HUES6 (cell line): ENCODE measurements around the gene ARHGAP8.

ENCODE experiments used
- H3K27ac ChIP-seq: 2 replicates; pipeline ENCODE4 v1.7.0; 2013; ENCODE audit warnings: low read depth, mild to moderate bottlenecking, low read length, inconsistent platforms
- H3K27me3 ChIP-seq: 2 replicates; pipeline ENCODE4 v1.6.1; 2013; ENCODE audit warnings: low read length; ENCODE audit not compliant: control insufficient read depth, insufficient read depth
- H3K36me3 ChIP-seq: 2 replicates; pipeline ENCODE4 v1.6.1; 2013; ENCODE audit warnings: low read length; ENCODE audit not compliant: control insufficient read depth, insufficient read depth
- H3K4me1 ChIP-seq: 2 replicates; pipeline ENCODE4 v1.6.1; 2013; ENCODE audit warnings: low read length; ENCODE audit not compliant: control insufficient read depth, insufficient read depth
- H3K4me3 ChIP-seq: 2 replicates; pipeline ENCODE4 v1.5.1; 2013; ENCODE audit warnings: low read depth, low read length
- H3K9ac ChIP-seq: one replicate; pipeline ENCODE4 v1.6.1; 2013; ENCODE audit warnings: mild to moderate bottlenecking, low read length
- H3K9me3 ChIP-seq: 2 replicates; pipeline ENCODE4 v1.6.1; 2013; ENCODE audit warnings: low read depth, low read length; ENCODE audit not compliant: control insufficient read depth, insufficient read depth

ARHGAP8 gene

DNA sequence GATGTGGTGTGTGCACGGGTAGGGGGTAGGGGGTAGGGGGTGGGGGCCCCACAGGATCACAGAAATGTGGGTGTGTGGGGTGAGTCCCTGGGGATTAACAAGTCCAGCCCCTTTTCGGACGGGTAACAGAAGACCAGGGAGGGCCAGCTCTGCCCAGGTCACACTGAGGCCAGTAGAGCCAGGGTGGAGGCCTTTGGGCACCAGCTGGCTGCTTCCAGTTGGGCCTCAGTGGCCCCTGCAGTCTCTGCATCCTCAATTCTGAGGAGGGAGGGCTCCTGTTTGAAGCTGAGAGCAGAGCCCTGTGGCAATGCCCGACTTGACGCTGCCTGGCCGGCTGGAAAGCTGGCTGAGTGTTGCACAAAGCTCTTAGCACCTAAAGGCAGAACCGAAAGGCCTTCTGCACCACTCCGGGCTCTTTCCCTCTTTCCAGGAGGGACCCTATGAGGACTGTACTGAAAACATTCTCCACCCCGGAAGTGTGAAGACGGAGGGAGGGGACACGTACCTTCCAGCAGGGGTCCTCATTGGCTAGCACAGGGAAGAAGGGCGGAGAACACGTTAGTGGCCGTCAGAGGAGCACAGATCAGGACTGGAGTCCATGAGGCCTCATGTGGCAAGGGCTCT, 137.0 kb downstream of the ARHGAP8 start:
- Histone ChIP-seq H3K4me3 (no peak overlapping the region), H3K36me3 (peaks cover 53% of the 10 kb centered on the region), H3K9ac (no peak overlapping the region), H3K9me3 (no peaks in the 10 kb centered on the region), H3K4me1 (peaks cover 7% of the 10 kb centered on the region), H3K27ac (no peak overlapping the region), H3K27me3 (no peaks in the 10 kb centered on the region)

DNA sequence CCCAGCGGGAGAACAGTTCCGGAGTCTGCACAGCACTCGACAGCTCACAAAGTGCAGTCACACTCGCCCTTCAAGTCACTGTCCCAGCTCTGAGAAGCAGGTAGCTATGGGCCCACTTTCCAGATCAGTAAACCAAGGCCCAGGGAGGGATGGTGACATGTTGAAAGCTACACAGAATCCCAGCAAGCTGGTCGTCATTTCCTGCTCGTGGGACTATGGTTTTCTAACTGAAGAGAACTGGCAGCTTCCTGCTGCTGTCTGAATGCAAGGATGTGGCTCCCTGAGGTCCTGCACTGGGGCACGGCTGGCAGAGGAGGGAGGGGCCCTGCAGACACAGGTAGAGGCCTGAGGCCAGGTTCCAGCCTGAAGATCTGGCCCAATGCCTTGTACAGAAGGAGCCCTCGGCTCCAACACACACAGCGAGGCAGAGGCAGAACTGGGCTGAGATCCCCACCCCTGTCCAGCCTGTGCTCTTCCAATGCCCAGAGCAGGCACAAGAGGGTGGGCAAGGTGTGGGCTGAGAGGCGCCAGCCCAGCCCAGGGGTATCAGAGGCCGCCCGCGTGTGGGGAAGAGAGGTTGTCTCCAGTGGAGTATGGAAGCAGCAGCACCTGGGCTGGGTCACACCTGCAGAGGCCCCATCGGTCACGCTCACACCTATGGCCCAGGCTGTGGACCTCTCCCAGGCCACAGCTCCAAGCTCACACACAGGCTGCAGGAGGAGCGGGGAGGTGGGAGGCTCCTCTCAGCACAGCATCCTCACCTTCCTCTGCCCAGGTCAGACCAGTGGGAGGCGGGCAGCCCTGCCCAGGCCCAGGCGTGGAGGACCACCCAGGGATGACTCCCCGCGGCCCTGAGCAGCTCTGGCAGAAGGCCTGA, 138.3 kb downstream of the ARHGAP8 start:
- H3K27ac ChIP-seq: no peak overlapping the region
- H3K4me1 ChIP-seq: peaks cover 7% of the 10 kb centered on the region
- peaks cover 50% of the 10 kb centered on the region for H3K36me3 ChIP-seq
- no peak overlapping the region for H3K9ac ChIP-seq
- no peak overlapping the region for H3K4me3 ChIP-seq
- H3K9me3 ChIP-seq: no peaks in the 10 kb centered on the region
- H3K27me3 ChIP-seq: no peaks in the 10 kb centered on the region

DNA sequence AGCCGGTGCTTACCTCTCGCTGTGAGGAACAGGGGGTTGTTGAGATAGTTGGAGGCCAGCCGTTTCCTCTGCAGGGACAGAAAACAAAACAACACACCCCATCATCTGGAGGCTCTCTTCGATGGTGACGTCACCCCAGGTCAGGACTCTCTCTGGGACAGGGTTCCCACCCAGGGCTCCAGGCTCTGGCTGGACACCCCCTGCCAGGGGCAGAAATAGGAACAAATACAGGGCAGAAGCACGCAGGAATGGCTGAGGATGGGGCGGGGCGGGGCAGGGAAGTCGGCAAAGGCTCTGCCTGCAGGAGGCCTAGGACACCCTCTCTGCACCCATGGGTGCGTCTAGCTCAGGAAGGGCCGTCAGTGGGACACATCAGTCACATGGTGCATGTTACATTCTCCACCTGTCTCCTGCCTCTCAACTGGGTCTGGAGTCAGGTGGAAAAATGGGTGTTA, 138.9 kb downstream of the ARHGAP8 start:
- peaks cover 7% of the 10 kb centered on the region for H3K4me1 ChIP-seq
- no peak overlapping the region for H3K4me3 ChIP-seq
- H3K27me3 ChIP-seq: no peaks in the 10 kb centered on the region
- H3K9ac ChIP-seq: no peak overlapping the region
- H3K9me3 ChIP-seq: no peaks in the 10 kb centered on the region
- H3K36me3 ChIP-seq: peaks cover 49% of the 10 kb centered on the region
- no peak overlapping the region for H3K27ac ChIP-seq

DNA sequence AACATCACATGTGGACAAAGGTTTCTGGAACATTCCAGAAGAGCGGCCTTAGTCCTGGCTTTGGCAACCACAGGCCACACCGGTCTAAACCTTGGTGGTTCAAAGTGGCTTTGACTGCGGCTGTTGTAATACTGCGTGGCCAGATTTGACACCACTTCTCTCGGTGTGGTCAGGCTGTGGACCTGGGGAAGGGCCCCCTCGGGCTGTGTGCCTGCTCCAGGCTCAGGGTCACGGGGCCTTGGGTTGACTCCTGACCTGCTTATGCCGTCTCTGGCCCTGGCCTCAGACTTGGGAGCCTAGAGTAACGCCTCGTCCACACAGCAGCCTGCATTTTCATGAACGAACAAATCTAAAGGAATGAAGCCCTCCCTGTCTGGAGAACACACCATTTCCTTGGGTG, 139.4 kb downstream of the ARHGAP8 start:
- Histone ChIP-seq H3K4me1 (peaks cover 7% of the 10 kb centered on the region), H3K27ac (no peak overlapping the region), H3K4me3 (no peak overlapping the region), H3K27me3 (no peaks in the 10 kb centered on the region), H3K36me3 (peaks cover 49% of the 10 kb centered on the region), H3K9me3 (no peaks in the 10 kb centered on the region), H3K9ac (no peak overlapping the region)

DNA sequence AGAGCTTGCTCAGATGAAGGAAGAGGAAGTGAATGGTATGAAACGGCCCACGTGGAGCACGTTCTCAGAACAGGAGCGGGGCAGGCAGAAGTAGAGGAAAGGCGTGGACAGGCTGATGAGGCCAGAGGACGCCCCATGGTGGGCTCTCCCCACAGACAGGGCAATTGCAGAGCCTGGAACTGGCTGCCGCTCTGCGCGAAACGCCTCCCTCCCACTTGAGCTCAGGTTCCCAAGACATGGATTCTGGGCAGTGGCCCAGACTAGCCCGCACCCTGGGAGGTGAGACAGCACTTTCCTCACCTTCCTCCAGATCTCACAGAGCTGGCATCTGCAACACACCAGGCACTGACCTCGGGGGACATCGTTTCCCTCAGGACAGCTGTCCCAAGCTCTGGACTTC, 139.9 kb downstream of the ARHGAP8 start:
- no peaks in the 10 kb centered on the region for H3K27me3 ChIP-seq
- H3K36me3 ChIP-seq: peaks cover 46% of the 10 kb centered on the region
- H3K27ac ChIP-seq: no peak overlapping the region

DNA sequence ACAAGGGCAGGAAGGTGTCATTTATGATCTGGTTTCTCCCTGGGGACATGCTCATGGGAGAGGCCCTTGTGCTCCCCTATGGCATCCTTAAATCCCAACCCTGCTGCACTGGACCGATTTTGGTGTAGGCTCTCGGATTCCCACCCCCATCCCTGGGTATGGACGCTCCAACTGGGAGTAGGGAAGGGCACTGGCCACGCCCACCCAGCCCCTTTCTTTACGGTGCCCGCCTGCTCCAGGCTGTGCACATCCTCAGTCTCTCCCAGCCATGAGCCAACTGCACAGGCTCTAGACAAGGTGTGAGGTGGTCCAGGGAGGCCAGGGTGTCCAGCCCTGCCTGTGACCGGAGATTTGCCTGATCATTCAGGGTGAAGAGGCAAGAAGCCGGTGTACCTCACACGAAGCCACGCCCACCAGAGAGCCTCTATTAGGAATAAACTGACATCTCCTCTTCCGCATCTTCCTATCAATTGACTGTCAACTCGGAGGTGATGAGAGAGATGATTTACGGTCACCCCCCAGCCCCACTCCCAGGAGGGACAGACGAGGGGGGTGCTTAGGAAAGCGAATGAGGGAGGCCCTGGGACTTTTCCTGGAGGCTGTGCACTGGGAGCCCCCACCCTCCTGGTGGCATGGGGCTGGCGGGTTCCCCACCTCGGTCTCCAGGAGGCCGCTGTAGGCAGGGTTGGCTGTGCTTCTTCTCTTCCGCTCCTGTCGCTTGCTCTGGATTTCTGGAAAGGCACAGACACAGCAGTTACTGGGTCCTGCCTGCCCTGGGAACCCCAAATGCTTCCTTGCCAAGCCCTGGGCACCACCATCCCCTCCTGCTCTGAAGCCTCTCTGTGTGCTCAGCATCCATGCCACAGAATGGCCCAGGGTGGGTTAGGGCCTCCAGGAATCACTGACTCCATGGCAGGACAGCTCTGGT, 140.7 kb downstream of the ARHGAP8 start:
- no peaks in the 10 kb centered on the region for H3K9me3 ChIP-seq
- H3K36me3 ChIP-seq: peaks cover 45% of the 10 kb centered on the region
- peaks cover 7% of the 10 kb centered on the region for H3K4me1 ChIP-seq
- no peaks in the 10 kb centered on the region for H3K27me3 ChIP-seq
- no peak overlapping the region for H3K9ac ChIP-seq
- no peak overlapping the region for H3K27ac ChIP-seq
- no peak overlapping the region for H3K4me3 ChIP-seq

More for the DNA sequence above, 139.9 kb downstream of the ARHGAP8 start:
- Histone ChIP-seq H3K4me3 (no peak overlapping the region), H3K9ac (no peak overlapping the region), H3K4me1 (peaks cover 7% of the 10 kb centered on the region), H3K9me3 (no peaks in the 10 kb centered on the region)

DNA sequence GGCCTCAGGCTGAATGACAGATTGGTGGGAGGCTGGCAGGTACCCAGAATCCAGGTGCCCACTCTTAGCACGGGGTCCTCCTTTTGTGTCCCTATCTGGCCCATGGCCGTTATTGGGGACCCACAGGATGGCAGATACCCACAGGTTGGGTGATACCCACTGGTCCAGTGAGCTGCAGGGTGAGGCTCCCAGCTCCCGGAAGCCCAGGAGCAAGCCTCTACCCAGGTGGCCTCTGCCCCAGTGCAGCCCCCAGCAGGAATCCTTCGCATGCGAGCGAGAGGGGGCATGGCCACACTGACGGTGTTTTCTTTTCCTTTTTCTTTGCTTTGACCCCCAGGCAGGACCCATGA, 141.3 kb downstream of the ARHGAP8 start:
- Histone ChIP-seq H3K9me3 (no peaks in the 10 kb centered on the region), H3K9ac (no peak overlapping the region), H3K36me3 (peaks cover 45% of the 10 kb centered on the region), H3K27ac (no peak overlapping the region), H3K4me1 (peaks cover 2% of the 10 kb centered on the region), H3K27me3 (no peaks in the 10 kb centered on the region), H3K4me3 (no peak overlapping the region)

DNA sequence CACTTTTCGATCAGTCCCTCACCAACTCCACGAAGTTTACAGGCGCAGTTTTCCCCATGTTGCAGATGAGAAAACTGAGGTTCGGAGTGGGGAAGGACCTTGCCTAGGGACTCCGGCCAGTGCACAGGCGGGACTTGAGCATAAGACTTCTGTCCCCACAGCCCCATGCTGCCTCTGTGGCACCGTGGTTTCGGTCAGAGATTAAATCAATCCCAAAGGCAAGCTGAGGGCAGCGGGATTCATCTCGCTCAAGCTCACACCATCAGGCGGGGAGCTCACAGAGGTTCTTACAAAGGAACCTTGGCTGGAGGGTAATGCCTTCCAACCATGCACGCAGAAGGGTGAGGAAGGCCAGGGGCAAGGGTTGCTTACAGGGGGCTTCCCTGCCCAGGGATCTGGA, 141.9 kb downstream of the ARHGAP8 start:
- peaks cover 45% of the 10 kb centered on the region for H3K36me3 ChIP-seq
- H3K27ac ChIP-seq: no peak overlapping the region
- H3K27me3 ChIP-seq: no peaks in the 10 kb centered on the region
- no peak overlapping the region for H3K4me3 ChIP-seq
- no peaks in the 10 kb centered on the region for H3K9me3 ChIP-seq
- no peaks in the 10 kb centered on the region for H3K4me1 ChIP-seq
- no peak overlapping the region for H3K9ac ChIP-seq

DNA sequence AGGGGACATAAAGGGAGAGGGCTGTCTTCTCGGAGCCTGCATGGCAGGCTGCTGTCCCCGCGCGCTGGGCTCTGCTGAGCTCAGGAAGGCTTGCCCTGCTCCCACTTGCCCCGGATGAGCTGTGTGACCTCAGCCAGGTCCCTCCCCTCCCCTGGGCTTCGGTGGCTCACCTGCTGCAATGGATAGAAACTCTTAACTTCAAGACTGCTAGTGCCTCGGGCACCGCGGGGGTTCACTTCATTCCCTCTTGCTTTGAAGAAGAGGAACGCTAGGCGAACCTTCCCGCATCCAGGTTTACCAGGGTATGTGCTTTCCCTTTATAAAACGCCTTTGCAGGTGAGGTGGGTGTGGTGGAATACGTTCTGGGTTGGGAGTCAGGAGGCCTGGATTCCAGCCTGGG, 142.4 kb downstream of the ARHGAP8 start:
- H3K27me3 ChIP-seq: no peaks in the 10 kb centered on the region
- H3K4me1 ChIP-seq: no peaks in the 10 kb centered on the region
- no peak overlapping the region for H3K9ac ChIP-seq
- H3K9me3 ChIP-seq: no peaks in the 10 kb centered on the region
- H3K4me3 ChIP-seq: no peak overlapping the region
- H3K36me3 ChIP-seq: peaks cover 40% of the 10 kb centered on the region
- no peak overlapping the region for H3K27ac ChIP-seq

DNA sequence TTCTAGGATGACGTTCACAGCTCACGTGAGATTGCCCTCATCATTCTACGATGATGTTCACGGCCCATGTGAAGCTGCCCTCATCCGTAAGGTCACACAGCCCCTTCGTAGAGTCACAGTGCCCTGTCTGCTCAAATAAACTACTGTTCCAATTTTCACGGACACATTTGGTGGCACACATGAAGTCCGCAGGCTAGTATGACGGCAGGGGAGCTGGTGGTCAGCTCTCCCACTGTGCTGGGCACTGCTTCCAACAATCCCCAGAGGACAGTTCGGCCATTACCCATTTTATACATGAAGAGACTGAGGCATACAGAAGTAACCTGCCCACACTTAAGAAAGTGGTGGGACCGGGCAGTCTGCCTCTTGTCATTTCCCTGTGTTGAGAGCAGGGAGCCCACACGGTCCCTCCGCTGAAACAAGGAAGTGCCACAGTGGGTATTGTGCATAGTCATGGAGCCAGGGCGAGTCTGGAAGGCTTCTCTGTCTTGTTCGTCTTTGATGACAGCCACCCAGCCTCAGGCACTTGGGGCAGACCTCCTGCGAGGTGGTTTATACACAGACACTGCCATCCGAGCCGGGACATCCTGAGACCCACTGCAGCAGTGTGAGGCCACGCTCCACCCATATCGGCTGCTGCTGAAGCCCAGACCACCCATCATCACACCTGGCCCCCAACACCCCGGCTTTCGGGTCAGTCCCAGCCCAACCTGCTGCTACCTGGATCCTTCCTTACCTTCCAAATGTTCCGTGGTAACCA, 143.1 kb downstream of the ARHGAP8 start:
- Histone ChIP-seq H3K4me1 (no peaks in the 10 kb centered on the region), H3K9ac (no peak overlapping the region), H3K27me3 (no peaks in the 10 kb centered on the region), H3K9me3 (no peaks in the 10 kb centered on the region), H3K4me3 (no peak overlapping the region), H3K27ac (no peak overlapping the region), H3K36me3 (peaks cover 34% of the 10 kb centered on the region)
